Measurements from ENCODE around the gene RBM44.
"Not testable (repeated sequence)": the region's sequence is repeated elsewhere in the genome, so short reads cannot be mapped to it uniquely, and the experiment has no call there.

The RBM44 gene

DNA sequence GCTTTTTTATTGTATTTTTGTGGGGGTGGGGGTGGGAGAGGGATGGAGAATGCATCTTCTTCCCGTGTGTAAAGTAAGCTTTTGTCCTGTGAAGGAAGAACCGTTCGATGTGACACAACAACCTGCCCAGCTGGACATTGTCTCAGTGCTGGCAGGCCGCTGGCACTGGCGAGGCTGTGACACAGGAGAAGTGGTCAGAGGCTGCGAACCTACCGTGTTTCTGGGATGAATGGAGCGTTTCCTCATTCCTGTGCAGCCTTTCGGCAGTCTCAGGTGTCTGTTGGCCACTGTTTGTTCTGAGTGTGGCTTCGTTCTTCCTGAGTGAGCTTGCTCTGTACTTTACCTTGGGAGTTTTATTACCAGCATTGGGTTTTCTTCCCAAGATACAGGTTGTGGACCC lies 68.9 kb downstream of the RBM44 start:
- TF ChIP-seq, protein P1, sequence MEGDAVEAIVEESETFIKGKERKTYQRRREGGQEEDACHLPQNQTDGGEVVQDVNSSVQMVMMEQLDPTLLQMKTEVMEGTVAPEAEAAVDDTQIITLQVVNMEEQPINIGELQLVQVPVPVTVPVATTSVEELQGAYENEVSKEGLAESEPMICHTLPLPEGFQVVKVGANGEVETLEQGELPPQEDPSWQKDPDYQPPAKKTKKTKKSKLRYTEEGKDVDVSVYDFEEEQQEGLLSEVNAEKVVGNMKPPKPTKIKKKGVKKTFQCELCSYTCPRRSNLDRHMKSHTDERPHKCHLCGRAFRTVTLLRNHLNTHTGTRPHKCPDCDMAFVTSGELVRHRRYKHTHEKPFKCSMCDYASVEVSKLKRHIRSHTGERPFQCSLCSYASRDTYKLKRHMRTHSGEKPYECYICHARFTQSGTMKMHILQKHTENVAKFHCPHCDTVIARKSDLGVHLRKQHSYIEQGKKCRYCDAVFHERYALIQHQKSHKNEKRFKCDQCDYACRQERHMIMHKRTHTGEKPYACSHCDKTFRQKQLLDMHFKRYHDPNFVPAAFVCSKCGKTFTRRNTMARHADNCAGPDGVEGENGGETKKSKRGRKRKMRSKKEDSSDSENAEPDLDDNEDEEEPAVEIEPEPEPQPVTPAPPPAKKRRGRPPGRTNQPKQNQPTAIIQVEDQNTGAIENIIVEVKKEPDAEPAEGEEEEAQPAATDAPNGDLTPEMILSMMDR (IDR thresholded peaks at IDR 0.05), result no peak
- DNase-seq (ENCODE audit: low spot score), result no peak
- no peak overlapping the region for H3K27ac ChIP-seq
- H3K4me3 ChIP-seq, result no peak overlapping the region

DNA sequence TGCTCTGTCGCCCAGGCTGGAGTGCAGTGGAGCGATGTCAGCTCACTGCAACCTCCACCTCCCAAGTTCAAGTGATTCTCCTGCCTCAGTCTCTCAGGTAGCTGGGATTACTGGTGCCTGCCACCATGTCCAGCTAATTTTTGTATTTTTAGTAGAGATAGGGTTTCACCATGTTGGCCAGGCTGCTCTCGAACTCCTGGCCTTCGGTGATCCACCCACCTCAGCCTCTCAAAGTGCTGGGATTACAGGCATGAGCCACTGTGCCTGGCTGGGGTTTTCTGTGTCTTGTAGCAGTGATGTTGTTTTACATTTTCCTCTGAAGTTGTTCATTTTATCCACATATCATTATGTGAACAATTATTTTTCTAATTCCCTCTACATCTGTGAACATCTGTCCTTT lies 69.5 kb downstream of the RBM44 start:
- H3K27ac ChIP-seq, result peak overlapping the region; percentile 11 to 54
- H3K4me3 ChIP-seq; DNase-seq (ENCODE audit: low spot score): not testable (repeated sequence)

DNA sequence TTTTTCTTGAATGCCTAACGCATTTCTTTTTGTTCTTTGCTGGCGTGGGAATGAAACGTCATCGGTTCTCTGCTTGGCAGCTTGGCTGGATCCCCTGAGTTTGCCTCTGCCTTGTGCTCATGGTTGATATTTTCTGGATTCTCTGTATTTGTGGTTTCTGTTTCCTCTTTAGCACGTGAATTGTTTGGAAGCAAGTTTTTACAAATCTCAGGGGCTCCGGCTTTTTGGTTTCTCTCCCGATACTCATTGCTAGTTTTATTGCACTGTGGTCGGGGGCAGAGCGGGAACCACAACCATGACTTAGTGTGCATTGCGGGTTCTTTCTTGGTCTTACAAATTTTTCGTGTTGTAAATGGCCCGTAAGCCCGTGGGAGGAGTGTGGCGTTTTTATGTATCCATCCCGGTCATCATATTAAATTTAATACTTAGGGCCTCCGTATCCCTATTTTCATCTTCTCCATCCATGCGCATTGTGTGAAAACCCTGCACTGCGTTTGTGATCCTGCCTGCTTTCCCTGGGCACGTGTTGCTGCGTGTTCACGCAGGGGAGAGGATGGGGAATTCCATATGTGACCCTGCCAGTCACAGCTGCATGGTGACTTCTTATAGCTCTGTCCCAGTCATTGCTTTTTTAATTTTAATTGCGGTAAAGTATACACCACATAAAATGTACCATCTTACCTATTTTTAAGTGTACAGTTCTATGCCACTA lies 70.2 kb downstream of the RBM44 start:
- no peak for DNase-seq (ENCODE audit: low spot score)
- no peak overlapping the region for H3K4me3 ChIP-seq
- TF ChIP-seq, protein P1 (IDR thresholded peaks at IDR 0.05), result no peak
- H3K27ac ChIP-seq, result peak overlapping the region in 1 of 2 donors; percentile 11

DNA sequence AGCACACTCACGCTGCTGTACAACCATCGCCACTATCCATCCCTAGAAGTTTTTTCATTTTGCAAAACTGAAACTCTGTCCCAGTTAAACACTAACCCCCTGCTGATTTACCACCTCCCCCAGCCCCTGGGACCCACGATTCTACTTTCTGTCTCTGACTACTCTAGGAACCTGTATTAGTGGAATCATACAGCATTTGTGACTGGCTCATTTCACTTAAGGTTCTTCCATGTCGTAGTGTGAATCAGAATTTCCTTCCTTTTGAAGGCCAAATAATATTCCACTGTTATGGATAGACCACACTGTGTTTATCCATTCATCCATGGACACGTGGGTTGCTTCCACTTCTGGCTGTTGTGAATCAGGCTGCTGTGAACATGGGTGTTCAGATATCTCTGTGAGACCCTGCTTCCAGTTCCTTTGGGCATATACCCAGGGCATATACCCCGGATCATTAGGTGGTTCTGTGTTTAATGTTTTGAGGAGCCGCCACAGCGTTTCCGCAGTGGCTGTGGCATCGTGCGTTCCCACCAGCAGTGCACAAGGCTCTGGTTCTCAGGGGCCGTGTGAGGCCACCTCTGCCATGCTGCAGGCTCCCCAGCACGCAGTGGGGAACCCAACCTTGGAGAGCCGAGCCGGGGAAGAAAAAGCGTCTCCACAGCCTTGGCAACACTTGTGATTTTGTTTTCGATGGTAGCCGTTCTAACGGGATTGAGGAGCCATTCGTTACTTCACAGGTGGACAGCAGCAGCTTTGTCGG lies 70.9 kb downstream of the RBM44 start:
- Histone ChIP-seq H3K27ac (no peak overlapping the region), H3K4me3 (no peak overlapping the region)
- TF ChIP-seq, protein P1 (IDR thresholded peaks at IDR 0.05), result no peak
- DNase-seq (ENCODE audit: low spot score), result no peak

DNA sequence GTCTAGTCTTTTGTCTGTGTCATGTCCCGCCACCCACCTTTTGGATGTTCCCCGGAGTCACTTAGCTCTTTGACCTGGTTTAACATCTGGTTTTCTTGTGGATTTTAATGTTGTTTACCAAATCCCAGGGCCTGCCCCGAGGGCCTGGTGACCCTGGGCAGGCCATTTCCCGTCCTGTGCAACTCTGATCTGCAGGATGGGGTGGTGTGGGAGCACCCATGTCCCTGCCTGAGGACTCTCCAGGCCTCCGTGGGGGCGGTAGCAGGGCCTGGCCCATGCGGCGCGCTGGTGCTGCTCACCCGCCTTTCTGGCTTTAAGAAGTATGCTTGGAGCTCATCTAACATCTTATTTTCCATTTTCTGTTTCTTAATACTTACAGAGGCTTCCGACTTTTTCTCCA lies 71.5 kb downstream of the RBM44 start:
- TF ChIP-seq, protein P1 (IDR thresholded peaks at IDR 0.05), result no peak
- H3K27ac ChIP-seq, result no peak overlapping the region
- DNase-seq (ENCODE audit: low spot score), result no peak

DNA sequence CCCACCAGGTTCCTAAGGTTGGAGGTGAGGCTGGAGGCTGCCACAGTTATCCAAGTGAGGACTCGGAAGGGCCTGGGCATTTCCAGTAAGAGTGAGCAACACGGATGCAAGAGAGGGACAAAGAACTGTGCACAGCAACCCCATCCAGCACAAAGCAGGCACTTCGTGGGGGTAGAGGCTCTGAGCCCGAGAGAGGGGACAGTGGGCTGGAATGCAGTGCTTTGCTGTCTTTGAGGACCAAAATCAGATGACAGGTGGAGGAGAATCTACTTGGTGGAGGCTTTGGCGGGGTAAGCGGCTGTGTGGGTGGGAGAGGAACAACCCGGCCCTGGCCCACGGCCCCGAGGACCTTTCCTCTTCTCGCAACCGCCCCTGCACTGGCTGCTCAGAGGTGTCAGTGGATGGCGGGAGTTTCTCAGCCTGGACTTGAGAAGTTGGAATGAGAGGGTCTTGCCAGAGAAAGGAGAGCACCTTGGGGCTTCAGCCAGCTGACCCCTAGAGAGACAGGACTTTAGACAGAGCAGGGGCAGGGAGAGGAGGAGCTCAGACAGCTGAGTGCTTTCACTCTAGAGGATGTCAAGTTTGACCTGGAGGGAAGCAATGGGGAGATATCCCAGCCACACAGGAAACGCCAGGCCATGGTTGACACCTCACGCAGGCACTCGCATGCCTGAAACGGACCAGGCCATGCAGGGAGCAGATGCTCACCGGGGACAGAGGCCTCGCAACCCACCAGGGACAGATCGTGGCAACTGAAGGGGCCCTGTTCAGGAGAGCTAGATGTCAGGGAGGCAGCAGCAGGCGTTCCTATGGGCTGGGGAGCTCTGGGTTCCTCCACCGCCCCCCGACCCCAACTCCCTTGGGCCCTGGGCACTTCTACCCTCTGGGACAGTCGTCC lies 72.4 kb downstream of the RBM44 start:
- Histone ChIP-seq H3K4me3 (no peak overlapping the region), H3K27ac (peak overlapping the region; percentile 4 to 49)
- TF ChIP-seq, protein P1 (IDR thresholded peaks at IDR 0.05), result no peak
- DNase-seq (ENCODE audit: low spot score), result no peak

More for the DNA sequence above, 71.5 kb downstream of the RBM44 start:
- no peak overlapping the region for H3K4me3 ChIP-seq
